GM19397 (cell line): Measurements from ENCODE around the gene FTHL17.

Source experiments
- ATAC-seq: cut with Tn5 transposase; IDR thresholded peaks from one replicate; pipeline ENCODE4 v1.9.1; 2021; ENCODE audit warnings: mild to moderate bottlenecking, moderate library complexity; ENCODE audit not compliant: unreplicated experiment

FTHL17 gene

DNA sequence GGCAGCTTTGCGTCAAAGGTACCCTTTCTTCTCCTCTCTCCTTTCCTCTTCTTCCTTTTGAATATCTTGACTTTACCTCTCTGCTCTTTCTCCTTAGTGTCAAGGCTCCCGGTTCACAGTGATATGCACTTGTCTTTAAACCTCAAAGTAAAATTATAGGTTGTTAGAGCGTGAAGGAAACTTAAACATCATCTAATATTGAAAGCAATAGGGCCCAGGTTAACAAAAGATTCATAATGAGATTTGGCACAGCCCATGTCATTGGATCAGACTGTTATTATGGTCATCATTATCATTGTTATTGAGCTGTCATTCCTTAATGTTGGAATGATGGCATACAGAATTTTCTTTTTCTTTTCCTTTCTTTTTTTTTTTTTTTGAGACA is 32.5 kb downstream of the FTHL17 start:
- ATAC-seq: no peak

DNA sequence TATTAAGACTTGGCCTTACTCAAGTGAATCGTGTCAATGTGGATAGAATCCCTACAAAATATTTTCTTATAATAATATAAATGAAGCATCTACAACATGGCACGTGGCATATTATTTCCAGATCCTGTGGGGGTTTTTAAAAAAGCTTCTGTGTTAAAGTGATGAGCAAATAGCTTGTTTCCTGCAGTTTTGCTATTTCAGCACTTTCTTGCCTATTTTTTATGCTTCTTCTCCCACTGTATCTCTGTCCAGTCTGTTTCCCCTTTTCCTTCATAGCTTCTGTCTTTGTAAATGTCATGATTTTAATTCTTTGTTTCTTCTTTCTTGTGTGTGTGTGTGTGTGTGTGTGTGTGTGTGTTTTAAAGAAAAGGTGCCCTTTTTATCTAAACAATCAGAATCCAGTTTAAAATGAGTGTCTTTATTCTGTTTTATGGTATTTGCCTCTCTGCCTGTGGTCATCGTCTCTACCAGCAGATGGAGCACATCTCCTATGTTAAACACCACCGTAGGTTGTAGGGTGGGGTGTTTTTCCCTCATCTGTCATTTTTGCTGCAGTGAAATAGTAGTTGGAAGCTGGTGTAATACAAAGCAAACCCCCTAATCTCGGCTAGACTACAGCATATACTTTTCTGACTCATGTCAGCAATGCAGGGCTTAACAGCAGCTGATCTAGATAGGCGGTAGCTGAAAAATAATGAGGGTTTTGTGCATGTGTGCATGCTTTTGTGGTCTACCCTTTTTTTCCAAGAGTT is 33.1 kb downstream of the FTHL17 start:
- no peak for ATAC-seq

DNA sequence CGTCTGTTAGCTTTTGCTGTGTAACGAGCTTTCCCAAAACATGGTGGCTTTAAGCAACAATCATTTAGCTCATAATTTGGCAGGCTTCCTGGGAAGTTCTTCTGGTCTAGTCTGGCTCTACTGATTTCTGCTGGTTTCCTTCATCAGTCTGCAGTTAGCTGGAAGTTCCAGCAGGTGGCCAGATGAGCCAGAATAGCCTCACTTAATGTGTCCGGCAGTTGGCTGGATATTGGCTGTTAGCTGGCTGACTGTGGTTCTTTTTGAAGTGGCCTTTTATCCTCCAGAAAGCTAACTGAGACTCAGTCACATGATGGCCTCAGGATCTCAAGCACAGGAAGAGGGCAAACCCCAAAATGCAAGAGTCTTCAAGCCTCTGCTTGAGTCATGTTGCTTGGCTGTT is 34.9 kb downstream of the FTHL17 start:
- ATAC-seq: peak; percentile 61

GRCh38 chrX:31027351-31027750 is 44.5 kb downstream of the FTHL17 start:
- ATAC-seq: no peak

DNA sequence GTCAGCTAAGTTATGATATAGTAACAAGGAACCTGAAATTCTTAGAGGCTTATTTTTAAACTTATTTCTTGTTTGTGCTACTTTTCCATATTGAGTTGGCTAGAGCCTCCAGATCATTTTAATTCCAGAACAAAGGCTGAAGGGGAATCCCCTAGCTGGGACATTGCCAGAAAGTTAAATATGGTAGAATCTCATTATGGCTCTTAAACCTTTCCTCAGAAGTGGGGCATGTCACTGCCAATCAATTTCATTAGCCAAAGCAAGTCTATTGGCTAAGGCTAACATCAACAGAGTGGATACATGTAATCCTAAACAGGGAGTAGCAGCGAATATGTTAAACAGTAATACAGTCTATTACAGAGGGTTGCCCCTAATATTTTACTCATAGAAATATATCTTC is 47.0 kb downstream of the FTHL17 start:
- no peak for ATAC-seq

DNA sequence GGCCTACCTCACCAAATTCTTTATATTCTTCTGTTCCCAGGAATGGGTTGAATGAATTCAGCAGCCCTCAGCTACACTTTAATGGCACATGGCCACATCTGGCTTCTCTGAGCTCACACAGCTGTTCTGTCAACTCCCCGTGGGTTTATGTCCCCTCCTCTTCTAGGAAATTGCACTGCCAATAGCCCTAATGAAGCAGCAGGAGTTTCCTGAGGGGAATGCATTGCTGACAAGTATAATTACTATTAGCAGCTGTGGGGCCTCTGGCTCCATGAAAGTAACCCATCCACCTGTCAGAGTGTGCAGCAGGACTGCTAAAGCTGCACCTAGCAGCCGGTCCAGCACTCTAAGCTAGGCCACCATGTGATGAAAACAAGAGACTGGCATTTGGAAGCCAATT is 50.3 kb downstream of the FTHL17 start:
- no peak for ATAC-seq
